ENCODE data around the gene TRIM24.

The TRIM24 gene

GRCh38 chr7:138538997-138539644, 79.1 kb downstream of the TRIM24 start:
- DNase-seq (ENCODE audit: low read depth): no peak

DNA sequence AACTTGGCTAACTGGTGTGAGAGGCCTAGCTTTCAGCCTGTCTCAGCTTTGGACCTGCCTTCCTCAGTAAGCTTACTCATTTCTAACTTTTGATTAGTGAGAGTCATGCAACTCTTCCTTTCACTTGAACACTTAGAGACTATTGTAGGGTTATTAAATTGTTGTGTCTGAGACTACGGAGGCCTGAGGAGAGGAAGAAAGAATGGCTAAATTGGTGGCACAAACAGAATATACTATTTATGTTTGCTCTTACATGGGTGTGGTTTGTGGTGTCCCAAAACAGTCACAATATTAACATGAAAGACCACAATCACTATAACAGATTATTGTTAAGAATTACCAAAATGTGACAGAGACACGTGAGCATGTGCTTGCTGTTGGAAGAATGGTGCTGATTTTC, 82.1 kb downstream of the TRIM24 start:
- no peak for DNase-seq (ENCODE audit: low read depth)

GRCh38 chr7:138543739-138544138, 83.7 kb downstream of the TRIM24 start:
- no peak for DNase-seq (ENCODE audit: low read depth)

- DNase-seq (ENCODE audit: low read depth): no peak
These were observed 85.1 kb downstream of the TRIM24 start for GRCh38 chr7:138545123-138545522.

GRCh38 chr7:138546064-138546619, 86.1 kb downstream of the TRIM24 start:
- no peak for DNase-seq (ENCODE audit: low read depth)

- no peak for DNase-seq (ENCODE audit: low read depth)
These were observed 86.8 kb downstream of the TRIM24 start for GRCh38 chr7:138546829-138547228.

DNA sequence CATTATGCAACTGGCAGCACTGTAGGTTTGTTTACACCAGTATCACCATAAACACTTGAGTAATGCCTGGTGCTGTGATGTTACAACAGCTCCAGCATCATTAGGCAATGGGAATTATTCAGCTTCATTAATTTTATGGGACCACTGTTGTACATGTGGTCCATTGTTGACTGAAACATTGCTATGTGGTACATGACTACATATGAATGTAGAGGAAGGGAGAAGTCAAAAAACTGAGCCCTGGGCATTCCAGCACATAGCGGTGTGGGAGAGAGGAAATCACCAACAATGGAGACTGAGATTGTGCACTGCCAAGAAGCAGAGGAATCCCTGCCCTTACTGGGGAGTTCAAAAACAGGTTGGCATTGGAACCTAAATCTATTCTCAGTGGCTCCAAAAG, 89.0 kb downstream of the TRIM24 start:
- no peak for DNase-seq (ENCODE audit: low read depth)

DNA sequence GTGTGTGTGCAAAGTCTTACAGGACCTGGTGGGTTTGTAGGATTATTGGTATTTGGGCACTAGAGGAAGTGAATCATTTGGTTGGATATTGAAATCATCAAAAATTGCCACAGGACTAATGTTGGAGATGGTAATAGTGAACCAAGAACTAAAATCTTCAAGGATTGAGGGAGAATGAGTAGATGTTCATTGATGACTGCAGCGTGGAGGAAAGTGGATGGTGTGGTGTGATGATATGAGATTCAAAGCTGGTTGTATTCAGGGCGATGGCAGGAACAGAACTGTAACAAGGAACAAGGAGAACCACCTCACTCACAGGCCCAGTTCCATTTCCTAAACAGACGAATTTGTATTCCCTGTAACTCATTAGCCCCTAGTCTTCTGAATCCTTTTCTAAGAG, 90.3 kb downstream of the TRIM24 start:
- DNase-seq (ENCODE audit: low read depth): no peak

DNA sequence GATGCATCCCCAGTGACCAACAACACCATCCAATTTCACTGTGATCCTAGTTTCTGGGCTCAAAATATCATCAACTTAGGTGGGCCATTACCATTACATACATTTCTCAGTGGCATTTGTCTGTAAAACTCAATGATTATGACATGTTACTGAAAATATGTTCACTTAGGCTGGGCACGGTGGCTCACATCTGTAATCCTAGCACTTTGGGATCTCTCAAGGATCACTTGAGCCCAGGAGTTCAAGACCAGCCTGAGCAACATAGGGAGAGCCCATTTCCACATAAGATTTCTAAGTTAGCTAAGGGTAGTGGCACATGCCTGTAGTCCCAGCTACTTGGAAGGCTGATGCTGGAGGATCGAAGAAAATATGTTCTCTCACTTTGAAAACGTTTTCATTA, 91.0 kb downstream of the TRIM24 start:
- no peak for DNase-seq (ENCODE audit: low read depth)

DNA sequence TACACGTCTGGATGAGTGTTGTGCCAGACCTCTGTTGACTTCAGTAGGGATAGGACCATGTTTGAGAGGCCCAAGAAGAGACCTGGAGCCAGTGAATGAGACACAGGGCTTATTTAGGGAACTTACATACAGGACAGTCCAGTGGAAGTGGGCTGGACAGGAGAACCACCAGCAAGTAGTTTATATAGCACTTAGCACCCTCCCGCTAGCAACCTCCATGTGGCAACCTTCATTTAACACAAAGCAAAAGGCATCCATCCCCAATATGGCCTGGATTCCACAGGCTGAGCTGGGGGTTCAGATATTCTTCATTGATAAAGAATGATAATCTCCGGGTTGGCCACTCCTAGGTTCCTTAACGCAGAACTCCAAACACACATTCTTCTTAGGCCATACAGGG, 93.7 kb downstream of the TRIM24 start:
- DNase-seq (ENCODE audit: low read depth): no peak

DNA sequence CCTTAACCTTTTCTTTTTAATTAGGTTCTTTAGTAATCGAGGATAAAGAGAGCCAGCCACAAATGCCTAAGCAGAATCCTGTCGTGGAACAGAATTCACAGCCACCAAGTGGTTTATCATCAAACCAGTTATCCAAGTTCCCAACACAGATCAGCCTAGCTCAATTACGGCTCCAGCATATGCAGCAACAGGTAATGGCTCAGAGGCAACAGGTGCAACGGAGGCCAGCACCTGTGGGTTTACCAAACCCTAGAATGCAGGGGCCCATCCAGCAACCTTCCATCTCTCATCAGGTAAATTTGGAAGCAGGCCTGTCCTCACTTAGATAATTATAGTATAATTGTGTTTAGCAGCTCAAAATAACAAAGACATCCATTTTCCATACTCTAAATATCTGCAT, 94.6 kb downstream of the TRIM24 start:
- DNase-seq (ENCODE audit: low read depth): no peak

- no peak for DNase-seq (ENCODE audit: low read depth)
These were observed 95.6 kb downstream of the TRIM24 start for GRCh38 chr7:138555684-138556083.

- DNase-seq (ENCODE audit: low read depth): no peak
These were observed 96.9 kb downstream of the TRIM24 start for GRCh38 chr7:138556771-138557484.

- no peak for DNase-seq (ENCODE audit: low read depth)
These were observed 99.4 kb downstream of the TRIM24 start for GRCh38 chr7:138559448-138559847.

- no peak for DNase-seq (ENCODE audit: low read depth)
These were observed 103.7 kb downstream of the TRIM24 start for GRCh38 chr7:138563808-138564207.

GRCh38 chr7:138564365-138564764, 104.3 kb downstream of the TRIM24 start:
- no peak for DNase-seq (ENCODE audit: low read depth)

GRCh38 chr7:138565071-138565450, 105.0 kb downstream of the TRIM24 start:
- DNase-seq (ENCODE audit: low read depth): no peak

DNA sequence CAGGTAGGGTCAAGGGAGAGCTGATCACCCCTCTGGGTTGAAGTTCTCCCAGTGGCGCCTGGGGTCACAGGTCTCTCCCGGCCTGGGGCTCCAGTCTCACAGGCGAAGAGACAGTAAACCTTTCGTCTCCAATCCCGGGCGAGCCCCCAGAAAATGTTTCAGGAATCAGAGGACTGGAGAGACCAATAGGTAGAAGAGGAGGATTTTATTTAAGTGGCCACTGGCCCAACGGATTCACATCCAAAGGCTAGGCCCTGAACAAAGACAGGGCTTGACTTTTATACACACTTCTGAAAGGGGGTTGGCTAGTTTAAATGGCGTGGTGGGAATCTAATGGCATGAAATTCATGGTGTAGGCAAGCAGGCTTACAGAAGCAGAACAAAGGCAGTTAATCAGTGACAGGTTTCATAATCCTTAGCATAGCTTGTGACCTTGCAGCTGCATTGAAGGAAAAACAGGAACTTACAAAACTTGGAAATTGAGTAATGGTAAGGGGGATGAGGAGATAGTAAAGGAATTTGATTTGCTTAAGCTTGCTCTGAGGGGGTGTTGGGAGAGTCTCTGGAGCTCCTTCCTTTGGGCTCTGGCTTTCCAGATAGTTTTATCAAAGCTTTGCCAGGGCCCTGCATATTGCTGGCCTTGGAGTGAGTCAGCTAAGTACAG, 105.5 kb downstream of the TRIM24 start:
- DNase-seq (ENCODE audit: low read depth): no peak

- DNase-seq (ENCODE audit: low read depth): no peak
These were observed 108.6 kb downstream of the TRIM24 start for GRCh38 chr7:138568655-138569054.

DNA sequence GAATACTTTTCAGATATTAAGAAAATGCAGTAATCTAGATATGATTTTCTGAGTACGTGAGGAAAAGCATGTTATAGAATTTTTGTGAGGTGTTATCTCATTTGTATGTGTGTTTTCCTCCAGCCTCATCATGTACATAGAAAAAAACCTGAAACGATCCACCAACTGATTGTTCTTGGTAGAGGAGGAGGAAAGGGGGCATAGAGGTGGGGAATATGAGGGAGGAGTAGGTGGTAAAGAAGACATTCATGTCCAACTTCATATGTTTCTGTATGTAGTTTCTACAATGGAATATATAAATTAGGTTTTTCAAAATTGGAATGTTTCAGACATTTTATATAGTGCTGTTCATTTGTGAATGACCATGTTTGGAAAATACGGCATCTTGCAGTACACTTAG, 109.4 kb downstream of the TRIM24 start:
- DNase-seq (ENCODE audit: low read depth): no peak

DNA sequence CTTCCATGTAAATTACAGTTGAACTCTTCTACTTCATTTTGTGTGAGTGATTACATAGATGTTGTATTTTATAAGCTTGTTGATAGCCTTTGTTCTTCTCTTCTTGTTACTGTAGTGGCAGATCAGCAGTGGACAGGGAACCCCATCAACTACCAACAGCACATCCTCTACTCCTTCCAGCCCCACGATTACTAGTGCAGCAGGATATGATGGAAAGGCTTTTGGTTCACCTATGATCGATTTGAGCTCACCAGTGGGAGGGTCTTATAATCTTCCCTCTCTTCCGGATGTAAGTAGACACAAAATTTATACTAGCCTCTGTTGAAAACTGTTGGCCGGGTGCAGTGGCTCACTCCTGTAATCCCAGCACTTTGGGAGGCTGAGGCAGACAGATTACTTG, 110.7 kb downstream of the TRIM24 start:
- no peak for DNase-seq (ENCODE audit: low read depth)

DNA sequence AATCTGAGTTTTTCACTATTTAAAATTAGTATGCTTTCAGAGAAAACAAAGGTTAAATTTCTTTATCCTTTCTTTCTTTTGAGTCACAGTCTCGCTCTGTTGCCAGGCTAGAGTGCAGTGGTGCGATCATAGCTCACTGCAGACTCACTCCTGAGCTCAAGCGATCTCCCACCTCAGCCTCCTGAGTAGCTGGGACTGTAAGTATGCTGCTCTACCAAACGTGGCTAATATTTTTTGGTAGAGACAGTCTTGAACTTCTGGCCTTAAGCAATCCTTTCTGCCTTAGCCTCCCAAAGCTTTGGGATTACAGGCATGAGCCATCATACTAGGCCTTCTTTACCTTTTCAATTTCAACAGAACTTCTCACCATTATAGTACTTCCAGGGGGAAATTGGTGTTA, 113.7 kb downstream of the TRIM24 start:
- no peak for DNase-seq (ENCODE audit: low read depth)

GRCh38 chr7:138575897-138576428, 115.9 kb downstream of the TRIM24 start:
- no peak for DNase-seq (ENCODE audit: low read depth)
